Embryonic facial prominence (tissue), 1 donor: ENCODE data around the gene AGMAT.
"Not testable (repeated sequence)": the region's sequence is repeated elsewhere in the genome, so short reads cannot be mapped to it uniquely, and the experiment has no call there.

Experiments used
- DNase-seq: peaks from one replicate; pipeline ENCODE4 v3.0.0-alpha.2; 2016; ENCODE audit errors: extremely low spot score

Gene AGMAT

DNA sequence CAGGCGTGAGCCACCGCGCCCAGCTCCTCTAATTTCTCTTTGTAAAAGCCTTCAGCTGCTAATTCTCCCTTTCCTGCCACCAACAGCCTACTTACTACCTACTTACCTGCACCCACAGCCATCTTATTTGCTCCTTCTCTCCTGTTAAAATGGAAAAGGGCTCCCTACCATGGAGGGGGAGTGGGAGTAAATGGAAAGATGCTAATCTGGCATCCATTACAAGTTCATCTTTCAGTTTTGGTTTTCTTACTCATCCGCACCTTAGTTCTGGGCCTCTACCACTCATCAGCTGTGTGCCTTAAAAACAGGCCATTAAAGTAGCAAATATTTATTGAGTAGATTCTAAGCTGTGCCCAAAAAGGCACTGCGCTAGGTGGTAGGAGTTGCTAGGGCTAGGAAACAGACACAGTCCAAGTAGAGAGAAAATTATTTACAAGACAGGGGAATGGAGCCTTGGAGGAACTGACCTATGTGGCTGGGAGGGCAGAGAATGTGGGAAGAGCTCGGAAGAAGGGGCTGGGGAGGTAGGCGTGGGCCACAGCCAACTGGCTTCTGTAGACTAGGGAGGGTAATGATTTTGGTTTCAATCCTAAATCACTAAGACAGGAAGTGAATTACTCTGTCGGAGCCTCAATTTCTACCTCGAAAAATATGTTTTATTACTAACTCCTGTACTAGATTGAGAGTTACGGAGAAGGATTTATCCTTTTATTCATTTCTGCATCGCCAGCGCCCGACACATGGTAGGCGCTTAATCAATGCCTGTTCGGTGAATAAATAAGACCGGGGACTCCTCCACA lies 31.7 kb upstream of the AGMAT start:
- peak; percentile 30 for DNase-seq

DNA sequence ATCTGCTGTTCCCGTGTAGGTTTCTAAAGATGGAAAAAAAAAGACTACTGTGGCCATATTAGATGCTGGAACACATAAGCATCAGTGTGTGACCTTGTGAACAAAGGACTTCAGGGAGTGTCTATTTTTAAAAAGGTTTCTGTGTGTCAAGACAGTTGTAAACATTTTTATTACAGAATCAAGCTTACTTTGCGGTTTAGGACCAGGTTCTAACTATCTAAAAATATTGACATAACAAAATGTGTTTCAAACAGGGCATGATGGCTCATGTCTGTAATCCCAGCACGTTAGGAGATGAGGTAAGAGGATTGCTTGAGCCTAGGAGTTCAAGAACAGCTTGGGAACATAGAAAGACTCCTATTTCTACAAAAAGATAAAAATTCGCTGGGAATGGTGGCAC lies 25.3 kb upstream of the AGMAT start:
- no peak for DNase-seq

DNA sequence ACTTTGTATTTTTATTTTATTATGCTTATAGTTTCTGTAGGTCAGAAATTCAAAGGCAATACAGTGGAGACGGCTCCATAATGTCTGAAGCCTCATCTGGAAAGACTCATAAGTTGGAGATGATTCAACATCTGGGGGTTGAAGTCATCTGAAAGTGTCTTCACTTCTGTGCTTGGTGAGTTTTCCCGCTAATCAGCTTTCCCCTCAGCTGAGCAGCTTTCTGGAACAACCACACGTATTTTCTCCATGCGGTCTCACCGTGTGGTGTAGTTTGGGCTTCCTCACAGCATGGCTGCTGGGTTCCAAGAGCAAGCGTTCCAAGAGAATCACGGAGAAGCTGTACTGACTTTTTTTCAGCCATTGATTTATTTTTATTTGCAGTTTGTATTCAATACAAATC lies 24.8 kb upstream of the AGMAT start:
- DNase-seq = no peak

DNA sequence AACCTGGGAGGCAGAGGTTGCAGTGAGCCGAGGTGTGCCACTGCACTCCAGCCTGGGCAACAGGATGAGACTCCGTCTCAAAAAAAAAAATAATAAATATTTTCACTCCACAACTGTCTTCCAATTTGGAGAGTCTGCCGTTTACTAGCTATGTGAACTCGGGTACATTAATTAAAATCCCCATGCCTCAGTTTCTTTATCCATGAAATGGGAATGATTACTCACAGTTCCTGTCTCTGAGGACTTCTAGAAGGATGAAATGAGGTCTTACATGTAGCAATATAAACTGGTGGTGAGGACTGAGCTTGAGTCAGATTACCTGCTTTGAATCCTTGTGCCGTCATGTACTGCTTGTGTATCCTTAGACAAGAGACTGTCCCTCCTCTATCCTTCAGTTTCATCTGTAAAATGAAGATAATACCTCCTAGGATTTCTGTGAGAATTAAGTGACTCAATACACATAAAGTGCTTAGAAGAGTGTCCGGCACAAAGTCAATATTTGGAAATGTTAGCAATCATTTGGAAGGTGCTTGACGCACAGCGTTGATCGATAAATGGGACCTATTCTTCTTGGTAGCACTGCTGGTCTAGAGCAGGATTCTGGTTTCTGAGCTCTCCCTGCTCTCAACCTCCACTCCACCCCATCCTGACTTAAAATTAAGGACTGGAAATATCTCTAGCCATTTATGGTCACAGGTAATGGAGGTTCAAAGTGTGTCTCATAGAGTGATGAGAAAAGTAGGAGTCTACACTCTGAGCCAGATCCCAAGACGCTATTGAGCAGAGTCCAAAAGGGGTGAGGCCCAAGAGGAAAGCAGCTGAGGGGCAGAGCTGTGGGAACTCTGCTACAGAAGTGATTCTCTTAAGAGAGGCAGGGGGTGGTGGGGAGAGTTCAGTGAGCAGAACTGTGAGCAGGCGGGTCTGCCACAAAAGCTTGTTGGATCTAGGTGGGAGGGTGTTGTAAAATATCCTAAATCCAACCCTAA lies 20.8 kb upstream of the AGMAT start:
- no peak for DNase-seq

DNA sequence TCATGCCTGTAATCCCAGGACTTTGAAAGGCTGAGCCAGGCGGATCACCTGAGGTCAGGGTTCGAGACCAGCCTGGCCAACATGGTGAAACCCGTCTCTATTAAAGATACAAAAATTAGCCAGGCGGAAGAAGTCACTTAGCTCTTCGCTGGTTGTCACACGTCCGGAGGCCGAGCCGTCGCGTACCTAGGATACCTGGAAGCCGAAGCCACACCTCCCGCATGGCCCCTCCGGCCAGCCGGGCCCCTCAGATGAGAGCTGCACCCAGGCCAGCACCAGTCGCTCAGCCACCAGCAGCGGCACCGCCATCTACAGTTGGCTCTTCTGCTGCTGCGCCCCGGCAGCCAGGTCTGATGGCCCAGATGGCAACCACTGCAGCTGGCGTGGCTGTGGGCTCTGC lies 19.5 kb upstream of the AGMAT start:
- DNase-seq = not testable (repeated sequence)

DNA sequence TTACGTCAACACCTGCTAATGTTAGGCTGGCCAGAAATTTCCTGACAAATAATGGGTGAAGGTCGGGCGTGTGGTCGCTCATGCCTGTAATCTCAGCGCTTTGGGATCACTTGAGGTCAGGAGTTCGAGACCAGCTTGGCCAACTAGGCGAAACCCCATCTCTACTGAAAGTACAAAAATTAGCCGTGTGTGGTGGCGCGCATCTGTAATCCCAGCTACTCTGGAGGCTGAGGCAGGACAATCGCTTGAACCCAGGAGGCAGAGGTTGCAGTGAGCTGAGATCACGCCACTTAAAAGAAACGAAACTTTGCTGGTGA lies 19.1 kb upstream of the AGMAT start:
- not testable (repeated sequence) for DNase-seq

DNA sequence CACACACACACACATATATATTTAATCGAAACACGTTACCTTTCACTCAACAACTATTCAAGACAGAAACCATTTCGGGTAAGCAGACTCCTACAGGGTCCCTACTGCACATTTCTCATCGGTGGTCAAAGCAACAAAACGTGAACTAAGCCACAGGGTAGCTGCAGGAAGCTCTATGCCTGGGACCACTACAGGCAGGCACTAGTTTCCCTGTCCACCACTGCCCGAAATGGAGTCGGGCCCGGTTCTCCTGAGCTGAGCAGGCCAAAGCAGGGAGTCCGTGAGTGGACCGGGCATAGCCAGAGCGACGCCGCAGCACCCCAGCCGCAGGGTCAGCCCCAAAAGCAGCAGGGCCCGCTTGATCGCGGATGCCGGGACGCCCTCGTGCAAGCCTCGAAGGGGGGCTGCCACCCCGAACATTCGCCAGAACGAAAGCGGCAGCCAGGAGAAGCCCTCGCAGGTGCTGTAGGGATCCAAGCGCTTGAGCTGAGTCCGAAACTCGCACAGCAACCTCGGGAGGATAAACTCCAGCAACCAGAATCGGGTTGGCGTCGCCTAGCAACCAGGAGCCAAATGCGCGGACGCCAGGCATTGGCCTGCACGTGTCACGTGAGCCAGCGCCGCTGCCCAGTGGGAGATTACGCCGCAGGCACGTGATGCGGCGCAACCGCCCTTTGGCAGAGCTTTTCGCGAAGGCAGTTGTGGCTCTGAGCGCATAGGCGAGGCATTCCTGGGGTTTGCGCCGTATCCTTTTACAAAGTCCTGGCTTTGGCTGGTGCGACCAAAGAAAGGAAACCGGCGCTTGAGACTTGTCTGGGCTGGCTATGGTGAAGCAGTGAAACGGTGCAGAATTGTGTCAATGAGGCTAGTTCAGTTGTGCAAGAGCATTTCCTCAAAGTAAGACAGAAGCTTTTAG lies 18.5 kb upstream of the AGMAT start:
- DNase-seq = peak; percentile 91

DNA sequence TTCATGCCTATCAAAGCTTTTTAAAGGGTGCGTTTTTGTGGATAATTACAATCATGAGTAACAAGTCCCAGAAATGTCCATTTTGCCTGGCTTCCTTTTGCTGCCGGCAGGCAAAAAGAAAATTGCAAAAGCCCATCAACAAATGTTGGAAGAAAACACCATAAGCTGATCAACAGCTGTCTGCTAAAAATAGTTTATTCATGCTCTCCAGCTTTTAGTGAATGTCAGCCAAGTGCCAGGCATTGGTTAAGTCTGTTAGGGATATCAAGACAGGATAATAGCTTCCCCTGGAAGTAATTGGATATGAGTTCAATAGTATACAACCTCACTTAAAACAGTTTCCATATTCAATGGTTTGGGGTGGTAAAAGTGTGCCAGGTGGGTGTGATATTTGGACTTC lies 13.6 kb upstream of the AGMAT start:
- no peak for DNase-seq

DNA sequence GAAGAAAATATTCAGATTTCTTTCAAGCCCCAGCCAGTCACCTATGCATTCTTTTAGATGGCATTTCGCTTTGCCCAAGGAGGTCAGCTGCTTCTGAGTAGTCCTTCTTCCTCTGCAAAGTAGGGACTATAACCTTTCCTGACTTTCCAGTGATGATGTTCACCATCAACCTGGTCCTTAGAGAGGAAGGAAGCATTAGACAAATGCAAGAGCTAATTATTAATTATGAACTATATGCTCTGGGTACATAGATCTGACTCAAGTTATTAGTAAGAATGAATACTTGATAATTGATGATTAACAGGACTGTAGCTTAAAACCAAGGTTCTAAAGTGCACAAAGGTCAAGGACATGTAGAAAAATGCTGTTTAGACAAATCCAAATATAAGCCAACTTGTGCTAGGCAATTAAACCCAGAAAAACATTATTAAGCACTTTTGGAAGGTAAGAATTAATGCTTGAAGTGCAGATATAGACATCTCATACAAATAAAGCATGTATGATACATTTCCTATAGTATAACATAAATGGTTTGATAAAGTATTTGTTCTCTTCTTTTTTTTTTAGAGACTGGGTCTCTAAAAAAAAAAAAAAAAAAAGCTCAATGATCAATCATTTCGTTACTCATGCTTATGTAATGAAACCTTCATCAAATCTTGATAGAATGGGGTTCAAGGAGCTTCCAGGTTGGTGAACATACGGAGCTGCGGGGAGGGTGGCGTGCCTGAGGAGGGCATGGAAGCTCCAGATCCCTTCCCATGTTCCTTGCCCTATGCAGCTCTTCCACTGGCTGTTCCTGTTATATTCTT lies 11.2 kb upstream of the AGMAT start:
- DNase-seq = no peak

DNA sequence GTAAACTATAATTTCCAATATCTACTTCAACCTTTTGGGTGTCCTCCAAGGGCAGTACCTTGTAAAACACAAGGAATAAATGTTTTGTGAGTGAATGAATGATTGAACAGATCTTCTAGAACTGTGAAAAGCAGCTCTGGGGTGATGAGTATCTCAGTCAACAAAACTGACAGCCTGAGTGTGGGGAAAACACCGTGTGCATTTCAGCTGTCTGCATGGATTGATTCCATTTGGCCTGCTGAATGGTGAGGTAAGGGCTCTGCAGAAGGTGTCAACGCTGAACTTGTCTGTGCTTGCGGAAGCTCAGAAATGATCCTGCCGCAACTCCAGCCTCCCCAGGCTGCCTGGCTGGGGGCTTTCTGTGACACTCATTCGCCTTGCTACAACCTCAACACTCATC lies 7.4 kb upstream of the AGMAT start:
- DNase-seq = no peak

DNA sequence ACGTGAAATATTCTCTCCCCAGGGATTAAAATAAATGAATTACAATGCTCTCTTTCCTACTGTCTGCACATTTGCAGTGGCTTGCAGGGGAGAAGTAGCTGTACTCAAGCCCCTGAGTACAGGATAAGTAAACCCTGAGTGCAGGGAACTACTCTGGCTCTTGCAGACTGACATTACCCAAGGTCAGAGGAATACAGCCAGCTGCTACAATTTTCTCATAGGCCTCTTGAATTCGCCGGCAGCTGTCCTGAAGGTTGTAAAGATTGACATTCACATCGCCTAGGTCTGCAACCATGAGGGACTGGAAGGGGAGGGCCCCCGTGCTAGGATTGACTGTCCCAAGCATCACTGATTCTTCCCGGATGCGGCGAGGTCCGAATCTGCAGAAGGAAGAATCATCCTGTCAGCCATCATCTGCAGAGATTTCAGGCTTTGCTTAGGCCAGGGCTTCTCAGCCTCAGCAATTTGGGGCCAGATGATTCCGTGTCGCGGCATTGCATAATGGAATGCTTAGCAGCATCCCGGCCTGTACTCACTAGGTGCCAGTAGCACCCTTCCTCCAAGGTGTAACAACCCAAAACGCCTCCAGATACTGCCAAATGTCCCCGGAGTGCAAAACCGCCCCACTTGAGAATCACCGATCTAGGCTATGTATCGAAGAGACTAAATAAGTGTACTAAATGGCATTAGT lies 1.7 kb downstream of the AGMAT start:
- DNase-seq = no peak

DNA sequence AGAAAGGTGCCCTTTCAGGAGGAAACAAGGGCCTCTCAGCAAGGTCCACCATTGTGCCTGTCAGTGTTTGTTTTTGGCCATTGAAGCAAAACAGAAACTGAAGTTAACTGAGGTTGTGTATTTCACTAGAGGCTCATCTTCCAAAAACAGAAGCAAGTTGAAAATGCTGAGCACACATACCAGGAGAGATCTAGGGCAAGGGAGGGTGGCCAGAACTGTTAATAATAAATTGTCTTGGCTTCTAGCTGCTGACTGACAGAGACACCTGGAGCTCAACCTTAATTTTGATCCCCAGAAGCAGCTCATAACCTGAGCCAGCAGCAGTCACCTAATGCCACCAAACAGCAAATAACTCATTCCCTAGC lies 5.2 kb downstream of the AGMAT start:
- DNase-seq = no peak

DNA sequence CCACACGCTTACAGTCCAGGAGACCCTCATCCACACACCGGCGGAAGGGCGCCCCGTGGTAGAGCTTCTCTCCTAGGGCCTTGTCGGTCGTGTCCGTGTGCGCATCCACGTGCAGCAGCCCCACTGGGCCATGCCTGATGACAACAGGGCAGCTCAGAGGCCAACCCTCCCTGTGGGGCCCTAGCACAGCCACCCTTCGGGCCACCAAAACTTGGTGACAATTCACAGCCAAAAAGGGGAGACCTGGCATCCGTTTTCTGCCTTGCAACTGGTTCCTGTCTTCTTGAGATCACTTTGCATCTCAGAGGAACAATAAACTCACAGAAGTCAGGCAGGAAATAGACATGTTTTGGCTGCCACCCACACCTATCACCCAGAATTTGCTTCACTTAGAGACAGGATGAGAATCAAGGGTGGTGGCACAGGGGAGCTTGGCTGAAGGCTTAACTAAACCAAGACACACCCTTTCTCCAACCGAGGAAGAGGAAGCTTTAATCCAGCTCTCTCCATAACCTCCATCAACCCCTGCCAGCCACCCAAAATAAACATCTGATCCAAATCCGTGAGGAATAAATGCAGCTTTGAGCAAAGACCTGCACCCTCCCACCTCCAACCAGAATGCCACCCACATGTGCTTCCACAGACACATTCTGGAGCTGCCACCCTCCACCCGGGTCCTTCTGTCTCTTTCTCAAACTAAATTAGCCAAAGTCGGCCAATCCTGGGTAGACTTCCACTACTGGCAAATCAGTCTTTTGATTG lies 5.7 kb downstream of the AGMAT start:
- no peak for DNase-seq

DNA sequence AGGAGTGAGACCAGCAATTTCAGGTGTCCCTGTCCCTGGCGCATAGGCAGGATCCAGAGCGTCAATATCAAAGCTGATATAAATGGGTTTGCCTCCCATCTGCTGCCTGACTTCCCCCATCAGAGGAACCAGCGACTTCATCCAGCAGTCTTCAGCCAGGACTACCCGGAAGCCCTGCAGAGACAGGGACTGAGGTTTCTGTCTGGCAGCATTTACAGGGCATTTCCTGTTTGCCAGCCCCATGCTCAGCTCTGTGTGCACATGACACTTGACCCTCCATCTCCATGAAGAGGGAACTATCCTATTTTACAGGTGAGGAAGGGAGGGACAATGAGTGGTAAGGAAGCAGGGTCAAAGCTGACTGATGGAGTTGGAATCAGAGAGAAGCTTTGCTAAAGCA lies 7.2 kb downstream of the AGMAT start:
- no peak for DNase-seq

DNA sequence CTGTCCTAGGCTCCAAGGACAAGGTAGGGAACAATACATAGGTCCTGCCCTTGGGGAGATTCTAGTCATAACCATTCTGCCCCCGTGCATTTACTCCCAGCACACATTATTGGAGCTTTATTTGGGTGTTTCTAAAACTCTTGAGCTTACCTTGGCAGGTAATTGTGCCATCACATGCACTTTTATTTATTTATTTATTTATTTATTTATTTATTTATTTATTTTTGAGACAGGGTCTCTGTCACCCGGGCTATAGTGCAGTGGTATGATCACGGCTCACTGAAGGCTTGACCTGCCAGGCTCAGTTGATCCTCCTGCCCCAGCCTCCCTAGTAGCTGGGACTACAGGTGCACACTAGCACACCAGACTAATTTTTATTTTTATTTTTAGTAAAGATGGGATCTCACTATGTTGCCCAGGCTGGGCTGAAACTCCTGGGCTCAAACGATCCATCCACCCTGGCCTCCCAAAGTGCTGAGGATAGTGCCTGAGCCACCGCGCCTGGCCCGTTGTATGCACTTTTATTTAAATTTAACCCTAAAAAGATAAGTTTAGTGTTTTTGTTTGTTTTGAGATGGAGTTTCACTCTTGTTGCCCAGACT lies 9.2 kb downstream of the AGMAT start:
- DNase-seq = no peak

DNA sequence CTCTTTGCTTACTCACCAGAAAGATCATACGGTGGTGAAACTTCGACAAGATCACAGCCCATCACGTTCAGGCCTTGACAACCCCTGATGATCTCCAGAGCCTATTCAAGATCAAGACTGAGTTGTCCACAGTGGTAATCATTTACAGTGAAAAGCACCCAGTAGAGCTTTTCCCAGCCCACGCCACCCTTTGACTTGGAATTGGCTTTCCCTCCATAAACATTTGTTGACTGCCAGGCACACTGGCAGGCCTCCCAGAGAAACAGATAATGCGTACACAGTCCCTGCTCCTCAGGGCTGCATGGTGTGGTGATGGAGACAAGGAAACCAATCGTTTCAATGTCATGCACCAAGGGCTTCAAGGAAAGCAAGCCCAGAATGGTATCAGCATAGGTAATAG lies 10.1 kb downstream of the AGMAT start:
- DNase-seq = no peak

DNA sequence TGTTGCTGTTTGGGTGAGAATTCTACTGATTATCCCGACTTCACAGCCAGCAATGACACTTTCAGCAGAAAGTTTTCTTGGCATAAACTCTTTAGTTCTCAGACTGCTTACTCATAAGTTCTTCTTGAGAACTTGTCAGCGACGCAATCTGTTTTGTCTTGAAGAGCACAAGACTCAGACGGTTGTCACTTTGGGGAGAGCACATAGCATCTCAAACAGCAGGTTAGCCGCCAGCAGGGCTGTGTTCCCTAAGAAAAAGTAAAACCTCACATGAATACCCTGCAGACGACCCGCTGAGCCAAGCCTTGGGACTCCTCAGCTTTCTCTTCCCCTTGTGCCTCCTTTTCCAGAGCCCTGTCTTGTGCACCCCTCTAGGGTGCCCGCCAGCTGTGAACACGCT lies 11.4 kb downstream of the AGMAT start:
- no peak for DNase-seq

DNA sequence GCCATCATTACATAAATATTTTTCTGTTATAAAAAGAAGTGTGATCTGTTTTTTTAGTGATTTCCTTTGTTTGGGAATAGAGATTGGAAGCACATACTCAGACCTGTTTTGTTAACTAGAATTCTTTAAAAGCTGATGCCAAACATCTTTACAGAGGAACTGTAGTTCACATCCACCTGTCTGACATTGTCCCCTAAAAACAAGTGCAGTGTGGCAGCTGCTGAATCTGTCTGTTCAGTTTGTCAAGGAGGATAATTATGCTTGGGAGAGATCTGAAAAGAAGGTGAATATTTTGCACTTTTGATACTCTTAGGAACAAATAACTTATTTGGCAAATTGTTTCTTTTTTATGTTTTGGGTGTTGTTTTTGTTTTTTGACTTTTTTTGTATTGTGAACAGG lies 13.6 kb downstream of the AGMAT start:
- DNase-seq = no peak

DNA sequence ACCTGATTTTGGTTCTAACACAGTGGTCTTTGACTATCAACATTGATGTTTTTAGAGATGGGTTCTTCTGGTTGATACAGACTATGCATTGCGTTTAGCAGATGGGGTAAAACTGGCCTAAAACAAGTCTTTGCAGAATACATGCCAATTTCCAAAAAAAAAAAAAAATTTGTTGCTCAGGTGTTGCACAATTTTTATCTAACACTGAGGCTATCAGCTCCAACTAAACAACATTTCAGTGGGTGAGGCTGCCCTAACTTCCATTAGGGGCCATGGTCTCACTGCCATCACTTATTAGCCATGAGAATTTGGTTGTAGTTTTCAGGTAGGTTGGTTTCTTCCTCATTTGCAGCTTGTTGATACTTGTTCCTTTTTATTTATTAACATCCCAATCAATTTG lies 14.0 kb downstream of the AGMAT start:
- no peak for DNase-seq
